HG03196 (cell line): ENCODE measurements around the gene KIAA0930.
"Not testable (repeated sequence)": the region's sequence is repeated elsewhere in the genome, so short reads cannot be mapped to it uniquely, and the experiment has no call there.

Experiments used
- ATAC-seq: cut with Tn5 transposase; IDR thresholded peaks from one replicate; pipeline ENCODE4 v1.9.1; 2021; ENCODE audit not compliant: unreplicated experiment

KIAA0930 gene

GRCh38 chr22:45263463-45264269, 23.0 kb upstream of the KIAA0930 start:
- peak; percentile 70 for ATAC-seq

- peak; percentile 21 for ATAC-seq
Measured at GRCh38 chr22:45262931-45263462, 22.3 kb upstream of the KIAA0930 start.

- ATAC-seq, result no peak
Measured at GRCh38 chr22:45262195-45262930, 21.7 kb upstream of the KIAA0930 start.

- ATAC-seq, result no peak
Measured at GRCh38 chr22:45261407-45262088, 20.9 kb upstream of the KIAA0930 start.

GRCh38 chr22:45260395-45260759, 19.7 kb upstream of the KIAA0930 start:
- ATAC-seq, result not testable (repeated sequence)

GRCh38 chr22:45259754-45260394, 19.2 kb upstream of the KIAA0930 start:
- ATAC-seq, result no peak

- ATAC-seq, result not testable (repeated sequence)
Measured at GRCh38 chr22:45257941-45258340, 17.2 kb upstream of the KIAA0930 start.

GRCh38 chr22:45254789-45255278, 14.1 kb upstream of the KIAA0930 start:
- peak; percentile 57 for ATAC-seq

- peak; percentile 18 for ATAC-seq
Measured at GRCh38 chr22:45254388-45254787, 13.7 kb upstream of the KIAA0930 start.

- no peak for ATAC-seq
Measured at GRCh38 chr22:45253039-45253641, 12.4 kb upstream of the KIAA0930 start.

- ATAC-seq, result no peak
Measured at GRCh38 chr22:45251825-45252224, 11.1 kb upstream of the KIAA0930 start.

GRCh38 chr22:45248832-45249561, 8.3 kb upstream of the KIAA0930 start:
- ATAC-seq, result peak; percentile 58

- no peak for ATAC-seq
Measured at GRCh38 chr22:45246060-45246985, 5.6 kb upstream of the KIAA0930 start.

GRCh38 chr22:45244916-45245315, 4.2 kb upstream of the KIAA0930 start:
- no peak for ATAC-seq

GRCh38 chr22:45242778-45243191, 2.1 kb upstream of the KIAA0930 start:
- ATAC-seq, result no peak

- ATAC-seq, result no peak
Measured at GRCh38 chr22:45240104-45240809, 437 bp downstream of the KIAA0930 start.

- ATAC-seq, result no peak
Measured at GRCh38 chr22:45239681-45240051, 1.0 kb downstream of the KIAA0930 start.
